ENCODE data around the gene ASPDH. TPM values are rescaled to one million over a fixed set of nuclear protein-coding genes. Genes with fewer than 3 reads are reported as not detected.

The ASPDH gene
- total RNA-seq, 1 experiment from 2014 or later = not detected

- Histone ChIP-seq H3T11ph (ENCODE audit: low read length) (no peak within 1 kb of the TSS), H2AFZ (ENCODE audit: low read length) (no peak within 1 kb of the TSS), H3K4me2 (ENCODE audit: insufficient read depth, insufficient read length, low read length) (peak within 1 kb of the TSS; percentile 57), H3K27ac (ENCODE audit: insufficient read length, low read depth, low read length) (no peak within 1 kb of the TSS), H4K91ac (ENCODE audit: insufficient read length, low read depth, low read length) (no peak within 1 kb of the TSS), H3K79me1 (ENCODE audit: insufficient read depth, low read depth, low read length, poor library complexity, severe bottlenecking) (no peaks in the 10 kb centered on the region), H3K27me3 (ENCODE audit: insufficient read depth, low read length) (peaks cover 2% of the 10 kb centered on the region; the same call in 1 of the 2 replicates), H2BK15ac (ENCODE audit: low read depth, low read length) (no peak within 1 kb of the TSS), H3K9ac (ENCODE audit: extremely low read depth, insufficient read length, low read length) (peak within 1 kb of the TSS; percentile 13), H4K5ac (ENCODE audit: insufficient read length, low read depth, low read length) (no peak within 1 kb of the TSS), H3K9me3 (ENCODE audit: control insufficient read depth, low read depth, low read length) (no peaks in the 10 kb centered on the region), H3K23me2 (ENCODE audit: insufficient read length, low read depth, low read length, poor library complexity, severe bottlenecking) (no peaks in the 10 kb centered on the region), H4K8ac (replicated peaks; ENCODE audit: insufficient read length, low read depth, low read length) (no peak within 1 kb of the TSS), H3K4ac (ENCODE audit: low read depth, low read length) (no peak within 1 kb of the TSS), H3K14ac (ENCODE audit: insufficient read depth, low read length) (peak within 1 kb of the TSS; percentile 51; the same call in 1 of the 2 replicates), H3K23ac (ENCODE audit: insufficient read length, low read depth, low read length) (no peak within 1 kb of the TSS), H3K79me2 (ENCODE audit: insufficient read depth, low read length) (no peaks in the 10 kb centered on the region), H2BK5ac (ENCODE audit: insufficient read length, low read length) (no peak within 1 kb of the TSS), H3K4me1 (ENCODE audit: insufficient read depth, low read length) (no peaks in the 10 kb centered on the region), H3K18ac (ENCODE audit: insufficient read length, low read depth, low read length) (peak within 1 kb of the TSS; percentile 78), H2AK5ac (ENCODE audit: insufficient read length, low read length) (no peak within 1 kb of the TSS), H2BK12ac (ENCODE audit: insufficient read length, low read depth, low read length) (no peak within 1 kb of the TSS), H2BK20ac (ENCODE audit: low read depth, low read length, poor library complexity, severe bottlenecking) (no peak within 1 kb of the TSS), H3K56ac (ENCODE audit: insufficient read length, low read depth, low read length) (no peak within 1 kb of the TSS), H2BK120ac (ENCODE audit: low read depth, low read length, poor library complexity, severe bottlenecking) (no peak within 1 kb of the TSS), H4K20me1 (ENCODE audit: control insufficient read depth, insufficient read depth, insufficient read length) (no peaks in the 10 kb centered on the region)
- peak within 1 kb of the TSS; percentile 88 to 98 (median 89); a peak in 5 of 7 replicates for H3K27ac Mint-ChIP-seq
- no peaks in the 10 kb centered on the region; a peak in 1 of 7 replicates for H3K36me3 Mint-ChIP-seq (ENCODE audit: insufficient read depth in 1 of 3, low read depth in 3 of 3)
- peak within 1 kb of the TSS; percentile 81 to 87 for H3K4me3 Mint-ChIP-seq
- no CpG with 5 or more reads among the region's 69 CpGs for WGBS (ENCODE audit: extremely low coverage, insufficient read length, low lambda C conversion rate)
- peaks cover 54% of the 10 kb centered on the region for H3K27me3 Mint-ChIP-seq (ENCODE audit: low read depth)
- peak; percentile 98 for DNase-seq
- no peak for TF ChIP-seq CTCF (conservative IDR thresholded peaks at IDR 0.05)
- no peaks in the 10 kb centered on the region; a peak in 1 of 5 replicates for H3K9me3 Mint-ChIP-seq
- peaks cover 7 to 27% of the 10 kb centered on the region in 2 experiments for H3K4me1 Mint-ChIP-seq
Measured at GRCh38 chr19:50511069-50511822, 2.5 kb downstream of the ASPDH start, which contains the start of gene JOSD2. JOSD2 (minus strand) TSS chr19:50511191; CDS start chr19:50510431, 760 bp downstream.
